Measurements from ENCODE around the gene BRIX1.
"Not testable (repeated sequence)": the region's sequence is repeated elsewhere in the genome, so short reads cannot be mapped to it uniquely, and the experiment has no call there.

BRIX1 gene

DNA sequence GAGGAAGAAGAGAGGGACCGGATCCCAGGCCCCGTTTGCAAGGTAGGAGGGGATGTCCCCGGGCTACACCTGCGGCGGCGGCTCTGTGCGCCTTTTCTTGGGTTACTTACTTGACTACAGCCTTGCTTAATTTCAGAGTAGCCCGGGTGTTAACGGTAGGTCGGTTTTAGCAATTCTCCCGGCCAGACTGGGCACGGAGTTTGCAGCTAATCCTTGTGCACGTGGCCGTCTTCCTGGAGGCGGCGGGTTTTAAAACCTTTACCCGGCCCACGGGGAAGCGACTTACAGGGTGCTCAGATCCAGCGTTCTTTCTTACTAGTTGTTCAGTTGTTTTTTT, 313 bp downstream of the BRIX1 start:
- peak; percentile 21 for DNase-seq (ENCODE audit: low spot score)

DNA sequence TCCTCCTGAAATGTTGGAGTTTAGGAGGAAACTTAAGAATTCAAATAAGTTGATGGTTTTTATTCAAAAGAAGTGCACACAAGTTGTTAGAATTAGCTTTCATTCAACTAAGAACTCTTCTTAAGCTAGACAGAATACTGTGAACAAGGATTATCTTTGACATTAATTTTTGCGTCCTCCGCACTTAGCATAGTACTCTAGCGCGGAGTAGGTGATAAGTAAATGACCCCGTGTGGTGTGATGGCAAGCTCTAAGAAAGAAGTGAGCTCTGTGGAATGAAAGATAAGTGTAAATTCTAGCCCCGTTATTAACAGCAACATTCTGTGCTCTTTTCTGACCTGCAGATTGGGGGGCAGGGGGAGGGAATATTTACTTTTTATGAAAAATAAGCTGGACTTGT, 1.0 kb downstream of the BRIX1 start:
- peak; percentile 30 for DNase-seq (ENCODE audit: low spot score)

DNA sequence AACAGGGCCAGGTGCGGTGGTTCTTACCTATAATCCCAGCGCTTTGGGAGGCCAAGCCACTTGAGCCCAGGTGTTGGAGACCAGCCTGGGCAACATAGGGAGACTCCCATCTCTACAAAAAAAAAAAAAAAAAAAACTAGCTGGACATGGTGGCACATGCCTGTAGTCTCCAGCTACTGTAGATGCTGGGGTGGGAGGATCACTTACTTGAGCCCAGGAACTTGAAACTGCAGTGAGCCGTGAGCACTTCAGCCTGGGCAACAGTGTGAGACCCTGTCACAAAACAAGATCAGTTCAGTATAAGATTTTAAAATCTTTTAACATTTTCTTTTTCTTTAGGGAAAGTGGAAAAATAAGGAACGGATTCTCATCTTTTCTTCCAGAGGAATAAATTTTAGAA, 2.5 kb downstream of the BRIX1 start:
- DNase-seq (ENCODE audit: low spot score) = peak; percentile 40

DNA sequence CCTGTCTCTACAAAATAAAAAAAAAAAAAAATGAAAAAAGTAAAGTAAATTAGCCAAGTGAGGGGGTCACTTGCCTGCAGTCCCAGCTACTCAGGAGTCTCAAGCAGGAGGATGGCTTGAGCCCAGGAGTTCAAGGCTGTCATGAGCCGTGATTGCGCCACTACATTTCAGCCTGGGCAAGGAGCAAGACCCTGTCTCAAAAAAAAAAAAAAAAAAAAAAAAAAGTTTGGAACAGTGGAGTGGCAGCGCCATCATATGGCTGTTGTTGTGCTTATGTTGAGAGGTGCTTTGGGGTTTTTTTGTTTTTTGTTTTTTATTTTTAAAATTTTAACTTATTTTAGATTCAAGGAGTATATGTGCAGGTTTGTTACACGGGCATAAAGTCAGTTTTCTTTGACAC, 3.6 kb downstream of the BRIX1 start:
- no peak for DNase-seq (ENCODE audit: low spot score)

DNA sequence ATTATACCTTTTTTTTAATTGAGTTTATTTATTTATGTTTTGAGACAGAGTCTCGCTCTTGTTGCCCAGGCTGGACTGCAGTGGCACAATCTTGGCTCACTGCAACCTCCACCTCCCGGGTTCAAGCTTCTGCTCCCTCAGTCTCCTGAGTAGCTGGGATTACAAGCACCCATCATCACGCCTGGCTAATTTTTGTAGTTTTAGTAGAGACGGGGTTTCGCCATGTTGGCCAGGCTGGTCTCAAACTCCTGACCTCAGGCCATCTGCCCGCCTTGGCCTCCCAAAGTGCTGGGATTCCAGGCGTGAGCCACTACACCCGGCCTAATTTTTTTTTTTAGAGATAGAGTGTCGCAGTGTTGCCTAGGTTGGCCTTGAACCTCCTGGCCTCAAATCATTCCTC, 7.7 kb downstream of the BRIX1 start:
- not testable (repeated sequence) for DNase-seq (ENCODE audit: low spot score)

DNA sequence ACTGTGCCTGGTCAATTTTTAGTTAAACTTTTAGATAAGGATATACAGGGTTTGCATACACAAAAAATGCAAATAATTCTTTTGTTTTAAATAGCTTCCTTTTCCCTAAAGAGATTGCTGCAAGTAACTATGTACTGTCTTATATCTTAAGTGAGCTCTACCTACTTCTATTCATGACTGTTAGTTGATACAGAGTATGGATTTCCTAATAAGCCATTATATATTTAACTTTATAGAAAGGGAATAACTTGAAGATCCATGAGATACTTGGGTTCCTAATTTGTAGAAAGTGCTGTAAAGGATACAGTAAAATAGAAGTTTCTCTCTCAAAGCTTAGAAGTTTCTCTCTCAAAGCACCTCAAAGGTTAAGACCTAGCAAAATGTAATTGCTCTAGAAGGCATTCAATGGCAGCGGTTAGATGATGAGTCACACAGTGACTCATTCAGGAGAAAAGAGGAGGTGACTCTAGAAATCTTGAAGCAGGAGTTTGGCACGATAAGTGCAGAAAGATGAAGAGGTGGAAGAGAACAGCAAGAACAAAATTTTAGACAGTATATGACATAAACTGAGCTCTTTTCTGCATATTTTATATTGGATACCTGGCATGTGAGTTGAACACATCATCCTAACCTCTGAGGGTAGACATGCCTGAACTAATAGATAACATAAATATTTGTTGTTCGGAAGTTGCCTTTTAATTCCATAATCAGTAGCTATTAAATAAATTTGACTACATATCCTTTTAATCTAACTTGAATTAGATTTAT, 8.4 kb downstream of the BRIX1 start:
- peak; percentile 89 for DNase-seq (ENCODE audit: low spot score)

DNA sequence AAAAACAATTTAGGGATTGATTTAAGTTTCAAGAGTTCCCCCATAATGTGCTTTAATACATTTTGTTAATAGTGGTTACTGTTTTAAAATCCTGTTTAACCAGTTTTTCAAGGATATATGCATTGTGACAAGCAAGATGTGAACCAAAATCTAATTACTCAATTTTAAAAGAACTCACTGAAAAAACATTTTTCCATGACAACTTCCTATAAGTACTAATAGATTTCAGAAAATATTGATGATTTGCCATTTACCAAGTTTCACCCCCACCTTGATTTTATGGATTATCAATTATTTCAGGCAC, 8.9 kb downstream of the BRIX1 start:
- DNase-seq (ENCODE audit: low spot score) = no peak

DNA sequence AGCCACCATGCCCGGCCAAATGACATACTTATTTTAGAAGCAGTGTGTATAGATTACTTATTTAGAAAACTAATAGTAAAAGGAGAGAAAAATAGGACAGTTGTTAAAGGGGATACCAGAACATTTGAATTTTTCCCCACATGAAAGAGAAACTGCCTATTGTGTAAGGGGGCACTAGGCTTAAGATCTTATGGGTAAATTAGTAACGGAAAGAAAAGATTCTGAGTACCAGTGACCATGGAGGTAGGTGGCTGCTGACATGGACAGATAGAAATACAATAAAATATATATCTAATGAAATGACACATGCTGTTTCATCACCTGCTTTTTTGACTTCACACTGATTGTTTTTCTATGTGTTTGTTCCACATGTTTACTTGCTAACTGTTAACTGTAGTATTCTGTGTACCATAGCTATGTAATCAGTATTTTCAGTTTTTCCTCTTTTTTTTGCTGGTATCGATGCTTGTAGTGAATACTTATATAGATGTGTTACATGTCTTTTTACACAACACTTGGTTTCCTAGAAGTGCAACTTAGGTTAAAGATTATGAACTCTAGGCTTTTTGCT, 10.9 kb downstream of the BRIX1 start:
- DNase-seq (ENCODE audit: low spot score) = no peak

DNA sequence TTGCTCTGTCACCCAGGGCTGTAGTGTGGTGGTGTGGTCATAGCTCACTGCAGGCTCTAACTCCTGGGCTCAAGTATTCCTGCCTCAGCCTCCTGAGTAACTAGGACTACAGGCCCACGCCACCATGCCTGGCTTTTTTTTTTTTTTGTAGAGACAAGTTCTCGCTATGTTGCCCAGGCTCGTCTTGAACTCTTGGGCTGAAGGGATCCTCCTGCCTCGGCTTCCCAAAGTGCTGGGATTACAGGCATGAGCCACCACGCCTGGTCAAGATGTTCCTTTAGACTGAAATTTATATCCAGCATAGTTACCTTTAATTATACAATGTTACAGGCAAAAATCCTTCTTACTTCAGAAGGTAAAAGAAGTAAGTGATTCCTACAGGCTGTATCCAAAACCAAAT, 12.3 kb downstream of the BRIX1 start:
- no peak for DNase-seq (ENCODE audit: low spot score)

DNA sequence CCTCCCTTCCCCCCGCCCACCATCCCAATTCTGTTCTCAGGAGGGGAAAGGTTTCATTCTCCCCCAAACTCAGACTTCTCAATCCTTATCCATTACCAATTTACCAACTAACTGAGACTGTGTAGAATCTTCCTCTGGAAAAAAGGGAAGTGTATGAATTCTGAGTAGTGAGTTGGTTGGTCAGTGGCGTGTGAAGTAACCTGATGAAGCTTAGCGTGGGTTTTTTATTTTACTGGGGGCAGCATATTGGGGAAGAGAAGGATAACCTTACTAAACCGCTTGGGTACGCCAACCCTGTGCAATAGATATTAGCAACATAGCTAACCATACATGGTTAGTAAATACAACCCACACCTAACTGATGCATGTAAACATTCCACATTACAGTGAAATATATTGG, 12.8 kb downstream of the BRIX1 start:
- no peak for DNase-seq (ENCODE audit: low spot score)

DNA sequence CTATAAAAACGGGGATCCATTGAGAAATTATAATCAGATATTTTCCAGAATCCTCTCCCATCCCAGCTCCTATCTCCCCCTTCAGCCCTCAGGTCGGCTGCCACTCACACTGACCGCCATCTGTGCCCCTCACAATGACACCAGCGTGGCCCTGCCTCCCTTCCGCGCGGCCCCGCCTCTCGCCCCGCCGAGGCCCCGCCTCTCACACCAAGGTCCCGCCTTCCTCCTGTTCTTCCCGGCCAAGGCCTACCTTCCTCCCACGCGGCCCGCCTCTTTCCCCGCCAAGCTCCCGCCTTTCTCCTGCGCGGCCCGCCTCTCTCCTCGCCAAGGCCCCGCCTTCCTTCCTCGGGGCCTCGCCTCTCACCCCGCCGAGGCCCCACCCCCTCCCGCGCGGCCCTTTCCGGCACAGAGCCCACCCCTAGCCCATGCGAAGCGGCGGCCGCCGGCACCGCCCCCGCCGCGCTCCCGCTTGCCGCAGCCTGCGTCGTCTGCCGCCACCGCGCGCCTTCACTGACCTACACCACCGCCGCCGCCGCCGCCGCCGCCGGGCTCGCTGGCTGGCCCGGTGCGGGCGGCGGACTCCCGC, 13.7 kb downstream of the BRIX1 start, which contains the start of gene DNAJC21:
DNAJC21 (plus strand) TSS at position 426 of the 586 bp plus-strand sequence. CDS start 261 bp downstream, outside the sequence.
- peak; percentile 95 for DNase-seq (ENCODE audit: low spot score)

DNA sequence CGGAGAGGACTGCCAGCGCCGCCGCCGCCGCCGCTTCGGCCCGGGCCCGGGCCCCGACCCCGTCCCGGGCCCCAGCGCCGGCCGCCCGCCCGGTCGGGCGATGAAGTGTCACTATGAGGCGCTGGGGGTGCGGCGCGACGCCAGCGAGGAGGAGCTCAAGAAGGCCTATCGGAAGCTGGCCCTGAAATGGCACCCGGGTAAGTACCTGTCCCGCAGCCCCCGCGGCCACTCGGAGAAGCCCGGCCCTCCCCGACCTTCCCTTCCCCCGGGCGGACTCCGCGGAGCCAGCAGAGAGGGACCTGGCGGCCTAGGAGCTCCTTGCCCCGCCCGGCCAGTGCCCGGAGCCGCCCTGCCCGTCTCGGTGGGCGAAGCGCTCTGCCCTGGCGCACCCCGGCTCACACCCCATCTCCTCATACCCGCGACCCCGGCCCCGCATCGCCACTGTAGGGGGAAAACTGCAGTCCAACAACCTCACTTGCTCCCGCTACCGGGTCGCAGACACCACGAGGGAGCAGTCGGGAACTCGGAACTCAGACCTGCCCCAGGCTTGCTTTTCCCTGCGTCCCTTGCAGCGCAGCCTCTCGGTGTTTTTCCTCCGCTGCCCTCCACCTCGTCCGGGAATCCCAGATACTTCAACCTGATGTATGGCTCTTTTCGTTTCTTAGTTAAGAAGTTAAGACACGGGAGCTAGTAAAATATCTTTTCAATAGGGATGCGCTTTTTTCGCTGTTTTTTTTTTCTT, 14.4 kb downstream of the BRIX1 start:
- DNase-seq (ENCODE audit: low spot score) = peak; percentile 84

DNA sequence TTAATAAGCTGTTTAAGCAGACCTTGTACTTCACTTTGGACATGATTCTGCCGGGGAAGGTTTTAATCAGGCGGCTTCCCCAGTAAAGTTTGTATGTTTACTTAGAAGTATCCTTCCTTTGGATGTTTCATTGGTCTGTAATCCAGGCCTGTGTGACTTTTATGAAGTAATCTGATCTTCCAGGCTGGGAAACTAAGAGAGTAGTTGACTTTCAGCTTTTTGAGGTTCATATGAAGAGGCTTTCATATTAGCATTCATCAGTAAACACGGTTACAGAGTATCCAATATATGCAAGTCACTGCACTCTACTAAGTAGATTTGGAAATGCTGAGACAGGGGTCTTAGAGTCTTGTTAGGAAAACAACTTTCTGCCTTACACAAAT, 14.9 kb downstream of the BRIX1 start:
- DNase-seq (ENCODE audit: low spot score) = peak; percentile 51

DNA sequence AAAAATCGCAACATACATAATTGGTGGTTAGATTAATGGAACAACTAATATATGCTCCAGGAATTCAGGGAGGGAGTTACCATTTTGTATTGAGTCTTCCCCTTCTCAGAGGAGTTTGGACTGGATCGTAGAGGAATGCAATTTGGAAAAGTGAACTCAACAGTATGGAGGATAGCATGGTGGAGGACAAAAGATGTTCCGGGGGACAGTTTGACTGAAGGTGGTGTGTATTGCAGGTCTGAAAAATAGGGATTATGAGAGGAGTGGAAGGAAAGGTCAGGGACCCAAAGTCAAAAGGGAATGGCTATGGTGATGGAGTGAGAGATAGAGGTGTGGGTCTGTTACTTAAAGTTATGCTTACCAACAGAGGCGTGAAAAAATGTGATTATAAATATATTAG, 15.4 kb downstream of the BRIX1 start:
- no peak for DNase-seq (ENCODE audit: low spot score)

DNA sequence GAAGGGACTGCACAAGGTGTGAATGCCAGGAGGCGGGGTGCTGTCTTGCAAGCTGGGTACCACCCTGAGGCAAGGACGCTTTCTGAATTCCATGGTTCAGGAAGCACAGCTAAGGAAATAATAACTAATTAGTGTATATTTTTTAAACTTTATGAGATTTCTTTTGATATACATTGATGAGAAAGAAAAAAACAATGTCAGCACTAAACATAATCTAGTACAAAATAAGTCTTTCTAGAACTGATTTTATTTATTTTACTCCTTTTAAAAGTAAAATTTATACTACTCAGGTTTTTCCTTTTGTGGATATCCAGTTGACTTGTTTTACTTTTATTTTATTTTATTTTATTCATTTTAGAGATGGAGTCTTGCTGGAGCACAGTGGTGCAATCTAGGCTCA, 17.4 kb downstream of the BRIX1 start:
- no peak for DNase-seq (ENCODE audit: low spot score)

DNA sequence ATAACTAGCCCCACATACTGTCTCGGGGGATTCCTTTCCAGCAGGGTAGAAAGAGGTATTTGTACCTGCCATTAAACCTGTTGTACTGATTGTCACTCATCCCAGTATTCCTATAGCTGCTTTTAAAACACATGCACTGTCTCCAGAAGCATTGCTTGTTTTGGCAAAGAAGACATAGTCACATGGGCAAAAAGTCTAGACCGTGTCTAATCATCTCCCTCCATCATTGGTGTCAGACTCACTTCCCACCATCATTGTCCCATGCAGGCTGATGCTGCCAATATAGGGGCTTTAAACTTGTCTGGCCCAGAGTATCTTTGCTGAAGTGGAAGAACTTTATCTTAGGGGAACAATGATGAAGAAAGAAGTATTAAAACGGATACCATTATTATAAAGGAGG, 26.4 kb downstream of the BRIX1 start:
- no peak for DNase-seq (ENCODE audit: low spot score)

DNA sequence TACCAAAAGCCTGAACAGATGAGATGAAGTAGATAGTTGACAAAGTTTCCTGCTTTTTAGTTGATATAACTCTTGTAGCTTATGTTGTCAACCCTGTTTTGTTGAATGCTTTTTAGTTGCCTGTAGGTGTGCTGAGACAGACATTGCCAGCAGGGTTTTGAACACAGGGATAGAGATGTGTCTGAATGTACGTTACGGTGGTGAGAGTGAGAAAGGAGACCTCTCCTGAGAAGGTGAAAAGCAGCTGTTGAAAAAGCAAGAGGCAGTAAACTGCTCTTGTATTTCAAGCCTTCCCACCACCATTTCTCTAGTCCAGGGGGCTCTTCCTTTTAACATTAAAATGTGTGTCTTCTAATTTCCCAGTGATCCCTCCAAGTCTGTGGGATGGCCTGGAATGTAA, 28.5 kb downstream of the BRIX1 start:
- no peak for DNase-seq (ENCODE audit: low spot score)

DNA sequence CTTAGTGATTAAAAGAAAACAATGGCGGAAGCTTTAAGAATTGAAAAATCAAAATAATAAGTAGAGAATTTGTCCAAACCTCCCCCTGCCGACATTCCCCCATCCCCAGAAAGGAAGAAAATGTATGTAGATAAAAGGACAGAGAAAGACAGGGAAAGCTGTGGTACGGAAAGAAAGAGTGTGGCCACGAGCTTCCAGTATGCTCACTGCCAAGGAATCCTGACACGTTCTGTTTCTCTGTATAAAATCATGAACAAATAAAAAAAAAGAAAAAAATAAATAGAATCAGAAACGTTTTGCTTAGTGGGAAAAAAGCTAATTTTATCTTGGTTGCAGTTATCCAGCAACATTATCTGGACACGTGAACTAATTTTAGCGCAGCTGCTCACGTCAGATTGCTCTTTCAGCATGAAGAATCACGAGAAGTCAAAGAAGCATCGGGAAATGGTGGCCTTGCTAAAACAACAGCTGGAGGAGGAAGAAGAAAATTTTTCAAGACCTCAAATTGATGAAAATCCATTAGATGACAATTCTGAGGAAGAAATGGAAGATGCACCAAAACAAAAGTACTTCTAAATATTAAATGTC, 29.0 kb downstream of the BRIX1 start:
- no peak for DNase-seq (ENCODE audit: low spot score)

DNA sequence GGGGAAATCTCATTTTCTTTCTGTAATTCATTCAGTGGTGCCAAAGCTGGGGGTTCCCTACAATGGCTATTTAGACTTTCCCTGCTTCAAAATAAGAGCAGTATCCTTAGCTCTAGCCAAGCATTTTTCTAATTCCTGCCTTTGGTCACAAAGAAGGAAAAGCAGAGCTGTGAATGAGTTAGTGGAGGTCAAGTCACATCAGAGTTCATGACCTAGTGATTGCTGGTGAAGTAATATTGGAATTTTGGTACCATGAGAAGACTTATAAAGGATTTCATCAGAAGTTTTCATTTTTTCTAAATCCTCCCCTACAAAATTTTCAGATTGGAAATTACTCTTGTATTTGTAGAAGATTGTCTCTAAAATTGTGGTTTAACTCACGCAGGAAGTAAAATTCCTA, 41.8 kb downstream of the BRIX1 start:
- DNase-seq (ENCODE audit: low spot score) = no peak

DNA sequence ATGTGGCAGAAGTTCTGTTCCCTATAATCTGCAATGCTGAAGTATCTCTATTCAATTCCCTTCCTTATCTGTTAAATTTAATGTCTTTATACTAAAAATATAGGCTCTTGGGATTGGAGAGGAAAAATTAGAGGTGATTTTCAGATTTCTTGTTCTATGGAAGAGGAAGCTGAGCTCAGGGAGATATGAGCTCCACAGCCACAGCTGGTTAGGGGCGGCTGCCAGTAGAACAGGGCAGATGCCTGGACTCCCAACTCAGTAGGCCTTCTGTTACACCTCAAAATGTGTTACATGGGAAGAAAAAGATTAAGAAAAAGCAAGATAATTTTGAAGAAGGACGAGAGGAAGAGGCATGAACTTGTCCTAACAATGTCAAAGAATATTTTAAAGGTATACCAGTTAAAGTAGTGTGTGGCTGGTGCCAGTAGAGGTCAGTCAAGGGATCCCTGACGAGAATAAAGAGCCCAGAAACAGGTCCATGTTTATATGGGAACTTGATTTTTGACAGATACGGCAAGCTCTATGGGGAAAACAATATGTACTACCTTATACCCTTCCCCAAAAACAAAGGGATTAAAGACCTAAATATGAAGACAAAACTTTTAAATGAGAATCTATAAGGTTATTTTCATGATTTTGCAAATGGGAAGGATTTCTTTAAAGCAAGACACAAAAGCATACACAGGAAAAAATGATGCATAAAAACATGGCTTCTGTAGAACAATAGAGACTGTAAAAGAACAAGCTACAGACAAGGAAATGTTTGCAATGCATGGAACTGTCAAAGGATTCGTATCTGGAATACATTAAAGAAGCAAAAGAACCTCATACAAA, 42.6 kb downstream of the BRIX1 start:
- DNase-seq (ENCODE audit: low spot score) = peak; percentile 54

DNA sequence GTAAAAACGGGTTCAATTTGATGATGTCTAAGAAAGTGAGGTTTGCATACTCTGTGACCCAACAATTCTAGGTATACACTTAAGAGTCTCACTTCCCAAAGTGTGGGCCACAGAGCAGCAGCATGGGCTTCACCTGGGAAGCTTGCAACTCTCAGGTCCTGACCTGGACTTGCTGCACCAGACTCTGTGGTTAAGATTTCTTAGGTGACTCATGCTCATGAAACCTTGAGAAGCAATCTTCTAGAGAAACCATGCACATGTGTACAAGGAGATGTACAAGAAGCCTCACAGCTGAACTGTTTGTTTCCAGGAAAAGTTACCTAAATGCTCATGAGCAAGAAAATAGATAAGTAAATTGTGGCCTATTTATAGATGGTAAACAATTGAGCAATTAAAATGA, 43.8 kb downstream of the BRIX1 start:
- no peak for DNase-seq (ENCODE audit: low spot score)

DNA sequence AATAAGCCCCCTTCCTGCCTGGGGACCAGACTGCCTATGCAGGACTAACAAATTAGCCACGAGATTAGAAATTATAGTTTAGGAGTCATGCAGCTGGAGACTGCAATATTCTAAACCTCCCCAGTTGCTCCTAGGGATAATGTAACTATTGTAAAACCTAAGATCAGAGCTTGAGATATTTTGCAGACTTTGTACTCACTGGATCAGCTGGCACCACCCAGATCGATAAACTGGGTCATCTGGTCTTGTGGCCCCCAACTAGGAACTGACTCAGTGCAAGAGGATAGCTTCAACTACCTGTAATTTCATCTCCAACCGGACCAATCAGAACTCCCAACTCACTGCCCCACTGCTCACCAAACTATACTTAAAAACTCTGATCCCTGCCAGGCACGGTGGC, 52.0 kb downstream of the BRIX1 start:
- DNase-seq (ENCODE audit: low spot score) = no peak

All from RKO (cell line).